Keratinocyte (primary cell): ENCODE results near the gene SMG1.

Experiments used
- CTCF ChIP-seq, 3 experiments: IDR thresholded peaks in 1 of 3; conservative IDR thresholded peaks in 1 of 3; optimal IDR thresholded peaks in 1 of 3; 2 replicates in 2 of 3; 3 replicates in 1 of 3; pipeline versions ENCODE3 to v1.5.1; 2011; ENCODE audit warnings: low read length in 3 of 3, mild to moderate bottlenecking in 3 of 3, moderate library complexity in 2 of 3, control low read depth in 1 of 3, inconsistent platforms in 1 of 3; ENCODE audit not compliant: insufficient read depth in 2 of 3; ENCODE audit errors: extremely low read depth in 1 of 3
- EZH2 ChIP-seq: IDR thresholded peaks from one replicate; pipeline ENCODE4 v1.6.1; 2012; ENCODE audit warnings: inconsistent platforms, mild to moderate bottlenecking, low read length, moderate library complexity

GRCh38 chr16:18931756-18932155 lies 5.5 kb upstream of the SMG1 start:
- TF ChIP-seq CTCF (optimal IDR thresholded peaks at IDR 0.05 in 1 of 3, IDR thresholded peaks at IDR 0.05 in 1 of 3, conservative IDR thresholded peaks at IDR 0.05 in 1 of 3; ENCODE audit: extremely low read depth in 1 of 3, insufficient read depth in 2 of 3, low read length in 3 of 3): no peak
- no peak for TF ChIP-seq EZH2
